Globus pallidus (tissue), 1 donor: ENCODE data around the gene PNPLA4.

Source experiments
- DNase-seq: peaks from one replicate; pipeline ENCODE4 v3.0.0-alpha.2; 2015; ENCODE audit warnings: low spot score

The PNPLA4 gene, protein sequence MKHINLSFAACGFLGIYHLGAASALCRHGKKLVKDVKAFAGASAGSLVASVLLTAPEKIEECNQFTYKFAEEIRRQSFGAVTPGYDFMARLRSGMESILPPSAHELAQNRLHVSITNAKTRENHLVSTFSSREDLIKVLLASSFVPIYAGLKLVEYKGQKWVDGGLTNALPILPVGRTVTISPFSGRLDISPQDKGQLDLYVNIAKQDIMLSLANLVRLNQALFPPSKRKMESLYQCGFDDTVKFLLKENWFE

DNA sequence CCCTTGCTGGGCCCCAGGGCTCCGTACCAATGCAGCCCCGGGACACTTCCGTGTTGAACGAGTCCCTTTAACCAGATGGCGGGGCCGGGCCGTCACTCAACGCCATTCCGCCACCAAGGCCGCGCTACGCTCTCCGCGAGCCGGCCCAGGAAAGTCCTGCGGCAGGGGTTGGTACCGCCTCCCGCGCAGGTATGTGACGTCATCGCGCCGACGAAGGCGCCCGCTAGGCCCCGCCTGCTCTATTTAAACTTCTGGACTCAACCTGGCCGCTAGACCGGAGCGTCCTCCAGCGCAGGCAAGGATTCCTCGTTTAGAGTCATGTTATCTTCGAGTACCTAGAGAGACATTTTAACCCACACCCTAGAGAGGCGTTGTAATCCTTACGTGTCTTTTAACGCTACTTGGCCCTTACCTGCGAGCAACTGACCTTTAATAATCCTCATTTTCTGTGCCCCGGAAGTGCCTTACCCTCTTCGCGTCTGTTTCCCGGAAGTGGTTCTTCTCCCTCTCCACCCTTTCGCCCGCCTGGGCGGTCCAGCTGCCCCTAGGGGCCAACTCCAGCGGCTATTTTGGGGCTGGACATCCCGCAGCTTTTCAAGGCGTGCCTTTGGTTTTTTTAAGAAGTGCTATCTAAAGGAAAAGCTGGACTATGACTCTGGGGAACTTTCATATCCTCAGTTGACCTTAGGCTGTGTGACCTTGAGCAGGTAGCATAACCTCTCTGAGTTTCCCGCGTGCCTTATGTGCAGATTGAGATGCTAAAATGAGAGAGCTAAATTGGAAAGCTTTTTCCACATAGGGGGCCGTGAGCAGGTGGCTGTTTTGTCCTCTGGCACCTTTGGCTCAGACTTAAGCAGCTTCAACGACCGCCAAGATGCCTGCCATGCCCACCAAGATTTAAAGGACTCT is at the start of gene PNPLA4:
Gene PNPLA4 (minus strand): TSS at position 155 of the 909 bp plus-strand sequence. CDS start 1,294 bp downstream, outside the sequence.
- peak; percentile 42 for DNase-seq

DNA sequence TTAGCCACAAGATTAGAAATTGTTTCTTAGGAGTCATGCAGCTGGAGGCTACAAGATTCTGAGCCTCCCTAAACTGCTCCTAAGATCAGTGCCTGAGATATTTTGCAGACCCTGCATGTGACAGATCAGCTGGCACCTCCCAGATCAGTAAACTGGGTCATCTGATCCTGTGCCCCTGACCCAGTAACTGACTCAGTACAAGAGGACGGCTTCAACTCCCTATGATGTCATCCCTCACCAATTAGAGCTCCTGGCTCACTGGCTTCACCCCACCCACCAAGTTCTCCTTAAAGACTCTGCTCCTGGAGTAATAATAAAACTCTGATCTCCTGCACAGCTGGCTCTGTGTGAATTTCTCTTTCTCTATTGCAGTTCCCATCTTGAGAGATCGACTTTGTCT is 45.4 kb upstream of the PNPLA4 start:
- no peak for DNase-seq

DNA sequence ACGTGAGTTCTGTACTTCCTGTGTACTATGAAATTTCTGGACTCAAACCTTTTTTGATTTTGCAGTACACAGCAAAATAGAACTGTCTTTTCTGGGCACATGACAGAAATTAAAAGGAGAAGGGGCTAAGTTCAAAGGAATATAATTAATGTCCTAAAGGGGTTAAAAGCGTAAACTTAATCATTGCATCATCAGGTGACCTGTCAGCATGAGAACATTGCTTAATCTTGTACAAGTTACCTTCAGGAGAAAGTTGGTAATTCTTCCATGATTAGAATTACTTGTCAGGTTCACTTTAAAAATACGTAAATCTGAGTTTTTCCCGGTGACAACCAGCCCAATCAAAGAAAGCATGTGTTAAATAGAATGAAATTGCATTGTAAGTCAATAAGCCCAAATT is 43.2 kb upstream of the PNPLA4 start:
- DNase-seq: no peak

DNA sequence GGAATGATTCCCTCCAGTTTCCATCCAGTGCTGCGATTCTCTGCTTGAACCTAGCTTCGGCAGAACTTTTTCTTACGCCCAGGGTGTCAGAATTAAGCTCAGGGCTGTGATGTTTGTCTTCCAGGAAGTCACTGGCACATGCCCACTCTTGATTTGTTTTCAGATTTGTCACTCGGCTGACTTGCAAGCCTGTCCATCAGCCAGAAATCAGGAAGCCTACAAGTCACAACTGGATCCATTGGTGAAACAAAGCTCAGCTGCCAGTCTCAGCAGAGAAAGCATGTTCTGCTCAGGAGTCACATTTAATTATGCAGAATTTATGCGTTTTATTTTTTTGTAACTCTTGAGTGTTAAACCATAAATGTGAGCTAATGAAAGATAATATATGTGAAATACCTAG is 38.2 kb upstream of the PNPLA4 start:
- DNase-seq: no peak

DNA sequence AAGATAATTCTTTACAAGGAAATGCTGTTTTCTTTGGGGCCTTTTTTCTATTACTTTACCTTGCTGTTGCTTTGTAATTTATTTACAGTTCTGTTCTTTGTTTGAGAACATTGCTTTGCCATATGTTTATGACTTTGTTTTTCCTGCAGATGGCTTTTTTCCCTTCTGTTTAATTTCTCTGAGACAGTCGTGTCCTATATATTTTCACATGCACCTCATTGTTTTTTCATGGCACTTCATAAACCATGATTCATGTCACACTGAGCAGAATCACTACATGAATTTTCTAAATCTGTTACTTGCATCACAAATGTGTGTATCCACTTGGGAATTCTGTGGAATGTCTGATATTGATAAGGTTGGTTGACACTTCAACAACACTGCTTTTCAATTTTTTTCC is 33.0 kb upstream of the PNPLA4 start:
- no peak for DNase-seq

DNA sequence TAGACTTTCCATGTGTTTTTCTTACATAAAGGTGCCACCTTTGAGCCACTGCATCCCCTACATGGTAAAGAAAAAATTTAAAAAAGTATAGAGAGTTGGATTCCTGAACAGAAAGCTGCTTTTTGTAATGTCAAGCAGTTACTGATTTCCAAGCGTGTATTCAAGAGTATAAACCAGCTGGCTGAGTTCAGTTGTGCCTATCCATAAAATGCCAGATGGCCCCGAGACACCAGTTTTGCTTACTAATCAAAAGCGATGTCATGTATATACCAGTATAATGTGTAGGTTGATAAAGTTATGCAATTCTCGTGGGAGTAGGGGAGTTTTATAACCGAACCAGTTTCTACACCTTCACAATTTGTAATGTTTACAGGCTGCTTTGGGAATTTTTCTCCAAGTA is 26.2 kb upstream of the PNPLA4 start:
- no peak for DNase-seq

DNA sequence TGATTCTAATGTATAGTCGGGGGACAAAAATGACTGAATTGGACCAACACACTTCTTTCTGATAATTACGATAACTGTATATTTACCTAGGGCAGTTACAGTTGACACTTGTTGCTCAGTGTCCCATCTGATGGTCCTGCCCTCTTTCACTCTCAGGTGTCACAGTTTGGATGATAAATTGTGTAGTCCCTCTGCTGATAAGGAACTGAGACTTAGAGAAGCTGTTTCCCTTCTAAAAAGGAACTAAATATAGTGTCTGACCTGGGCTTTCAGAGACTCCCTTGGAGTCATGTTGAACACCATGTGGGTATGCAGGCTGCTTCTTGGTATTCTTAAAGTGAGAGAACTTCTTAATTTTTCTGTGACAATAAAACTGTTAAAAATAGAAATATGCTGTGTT is 23.7 kb upstream of the PNPLA4 start:
- no peak for DNase-seq

DNA sequence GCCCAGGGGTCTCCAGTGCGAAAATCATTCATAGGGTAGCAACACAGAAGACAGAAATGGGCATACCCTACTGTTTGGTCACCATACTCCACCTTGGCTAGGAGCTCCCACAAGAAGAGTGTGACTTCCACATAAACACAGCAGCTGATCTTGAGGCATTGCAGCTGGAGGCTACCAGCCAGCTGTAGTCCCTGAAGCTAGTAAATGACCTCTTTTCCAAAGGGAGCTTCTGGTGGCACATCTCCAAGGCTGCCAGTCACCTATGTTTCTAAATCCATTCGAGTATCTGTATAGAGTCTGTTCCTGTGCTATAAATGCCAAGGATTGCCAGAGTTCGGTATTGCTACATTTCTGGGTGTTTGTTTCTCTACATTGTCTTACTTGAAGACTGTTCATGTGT is 21.3 kb upstream of the PNPLA4 start:
- no peak for DNase-seq

DNA sequence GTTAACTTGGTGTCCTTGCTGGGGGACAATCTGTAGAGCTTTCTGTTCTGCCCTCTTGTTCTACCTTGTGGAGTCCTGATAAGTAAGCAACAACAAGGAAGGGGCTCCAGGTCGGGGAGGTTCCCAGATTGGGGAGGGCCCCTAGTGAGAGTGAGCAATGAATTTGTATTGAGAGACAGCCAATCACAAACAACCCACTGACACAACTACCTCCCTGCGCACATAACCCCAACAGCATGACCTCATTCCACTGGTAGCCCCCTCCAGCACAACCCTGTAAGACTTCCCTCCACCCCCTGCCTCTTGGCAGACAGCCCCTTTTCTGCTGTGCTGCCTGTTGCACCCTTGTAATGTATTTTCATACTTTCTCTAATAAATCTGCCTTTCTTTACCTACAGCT is 19.7 kb upstream of the PNPLA4 start:
- DNase-seq: no peak

DNA sequence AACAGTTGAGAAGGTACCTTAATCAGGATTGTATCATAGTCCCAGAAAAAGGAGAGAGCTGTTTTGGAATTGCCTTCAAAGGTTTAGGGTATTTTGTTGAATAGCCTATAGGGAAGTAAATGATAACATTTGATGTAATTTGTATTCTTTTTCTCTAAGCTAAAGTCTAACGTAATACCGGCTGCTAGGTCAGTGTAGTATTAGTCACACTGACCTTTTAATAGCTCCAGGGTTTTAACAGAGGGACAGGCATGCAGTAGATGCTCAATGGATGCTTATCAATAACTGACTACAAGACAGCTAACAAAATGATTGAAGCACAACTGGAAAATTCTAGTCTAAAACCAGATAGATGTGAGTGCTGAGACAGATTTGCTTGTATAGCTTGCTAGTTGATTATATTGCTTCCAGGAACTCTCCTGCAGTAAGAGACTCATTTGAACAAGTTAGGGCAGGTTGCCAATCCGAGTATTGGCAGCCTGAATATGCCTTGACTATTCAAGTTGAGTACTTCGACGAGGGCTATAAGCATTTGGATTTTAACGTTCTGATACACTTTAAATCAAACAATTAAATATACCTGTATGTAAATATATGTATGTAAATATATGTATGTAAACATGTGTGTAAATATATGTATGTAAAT is 16.5 kb upstream of the PNPLA4 start:
- DNase-seq: no peak

DNA sequence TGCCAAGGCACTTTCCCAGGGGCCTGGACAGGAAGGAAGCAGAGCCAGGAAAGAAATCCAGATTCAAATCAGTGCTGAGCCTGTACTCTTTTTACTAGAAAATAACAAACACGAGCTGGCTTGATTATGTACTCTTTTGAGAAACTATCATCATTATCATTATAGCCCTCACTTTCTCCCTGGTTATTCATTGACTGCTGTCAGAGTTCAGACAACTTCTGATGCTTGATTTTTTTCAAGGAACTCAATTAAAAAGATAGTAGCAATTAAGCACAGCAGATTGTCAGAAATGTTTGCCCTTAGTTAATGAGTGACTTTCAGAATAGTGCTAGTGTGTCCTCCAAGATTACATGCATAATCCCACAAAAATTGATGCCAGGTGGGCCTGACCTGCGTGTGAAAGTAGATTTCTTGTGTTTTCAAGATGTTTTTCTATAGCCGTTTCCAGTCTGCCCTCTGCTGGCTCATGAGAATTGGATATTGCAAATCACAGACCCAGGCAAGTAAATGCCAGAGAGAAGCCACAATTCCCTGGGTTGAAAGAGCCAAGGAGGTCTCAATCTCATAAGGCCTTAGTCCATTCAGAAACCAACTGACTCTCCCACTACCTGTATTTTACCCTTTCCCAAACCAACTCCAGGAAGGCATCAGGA is 14.3 kb upstream of the PNPLA4 start:
- no peak for DNase-seq

DNA sequence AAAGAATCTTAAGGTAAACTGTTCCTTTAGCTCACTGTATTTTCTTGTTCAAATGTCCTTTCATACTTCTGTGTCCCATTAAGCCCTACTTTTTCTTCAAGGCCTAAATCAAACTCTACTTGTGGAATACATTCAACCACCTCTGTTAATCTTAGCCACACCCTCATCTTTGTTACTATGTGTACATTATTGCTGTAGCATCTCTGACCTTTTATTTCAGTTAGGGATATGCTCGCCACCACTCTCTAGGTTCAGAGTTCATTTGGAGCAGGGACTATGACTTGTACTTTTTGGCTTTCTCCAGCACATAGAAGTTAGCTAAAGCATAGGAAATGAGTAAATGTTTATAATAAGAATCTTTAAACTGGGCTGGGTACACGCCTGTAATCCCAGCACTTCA is 6.8 kb upstream of the PNPLA4 start:
- no peak for DNase-seq

DNA sequence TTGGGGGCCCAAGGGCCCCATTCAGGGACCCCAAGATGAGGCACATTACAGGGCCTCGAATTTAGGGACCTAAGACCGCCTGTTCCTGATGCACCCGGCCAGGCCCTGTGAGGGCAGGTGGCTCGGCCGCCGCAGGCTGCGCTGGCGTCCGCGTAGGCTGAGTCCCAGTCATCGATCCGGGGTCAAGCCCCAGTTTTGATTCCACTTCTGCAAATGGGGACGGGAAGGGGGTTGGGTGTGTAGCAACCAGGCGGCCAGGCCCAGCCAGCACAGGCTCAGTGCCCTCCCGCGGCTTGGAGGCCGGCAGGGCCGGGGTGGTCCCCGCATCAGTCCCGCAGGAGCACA is 327 bp downstream of the PNPLA4 start:
- DNase-seq: no peak

DNA sequence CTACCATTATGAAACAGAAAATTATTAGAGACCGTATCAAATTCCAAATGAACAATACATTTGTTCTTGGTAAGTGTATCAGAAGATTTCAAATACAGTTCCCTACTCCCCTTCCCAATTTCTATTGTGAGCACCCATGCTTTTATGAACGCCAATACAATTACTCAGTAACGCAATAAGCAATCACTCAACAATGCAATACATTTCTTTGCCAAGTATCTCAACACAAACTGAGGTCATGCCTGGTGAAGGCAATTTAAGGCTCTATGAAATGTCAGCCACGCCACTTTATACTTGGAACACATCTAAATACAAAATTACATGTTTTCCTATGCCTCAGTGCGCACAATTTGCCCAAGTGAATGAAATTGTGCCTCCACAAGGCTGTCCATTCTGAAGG is 712 bp downstream of the PNPLA4 start:
- DNase-seq: no peak

DNA sequence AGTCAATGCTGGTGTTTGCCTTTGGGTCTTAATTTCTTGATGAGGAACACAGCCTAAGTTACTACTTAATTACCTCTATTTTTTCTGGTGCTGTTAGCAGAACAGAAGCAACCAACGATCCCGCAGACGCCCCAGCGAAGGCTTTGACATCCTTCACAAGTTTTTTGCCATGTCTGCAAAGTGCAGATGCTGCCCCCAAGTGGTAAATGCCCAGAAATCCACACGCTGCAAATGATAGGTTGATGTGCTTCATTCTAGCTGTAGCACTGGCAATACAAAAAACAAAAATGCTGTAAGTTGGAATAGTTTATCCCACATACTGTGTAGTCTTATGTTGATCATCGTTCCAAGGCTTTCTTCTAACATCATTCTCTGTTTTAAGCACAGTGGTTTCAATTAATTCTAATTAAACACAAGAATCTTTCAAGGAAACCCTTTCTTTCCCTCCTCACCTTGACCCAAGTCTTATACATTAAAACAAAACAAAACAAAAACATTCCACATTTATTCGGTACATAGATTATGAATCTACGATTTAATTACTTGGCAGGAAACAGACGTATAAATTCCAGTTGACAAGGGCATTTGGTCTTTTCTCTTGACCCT is 1.2 kb downstream of the PNPLA4 start:
- peak; percentile 55 for DNase-seq

DNA sequence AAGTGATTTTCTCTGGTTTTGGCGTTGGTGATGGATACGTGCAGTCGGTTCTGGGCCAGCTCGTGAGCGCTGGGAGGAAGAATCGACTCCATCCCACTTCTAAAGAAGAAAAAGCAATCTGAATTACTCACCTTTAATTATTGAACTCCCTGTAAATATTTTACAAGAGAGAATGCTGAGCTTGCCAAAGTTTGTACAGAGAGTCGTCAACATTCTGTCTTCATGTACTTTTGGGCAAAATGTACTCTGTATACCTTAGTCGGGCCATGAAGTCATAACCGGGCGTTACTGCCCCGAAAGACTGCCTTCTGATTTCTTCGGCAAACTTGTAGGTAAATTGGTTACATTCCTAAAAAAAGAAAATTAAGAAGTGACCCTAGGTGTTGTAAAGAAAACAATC is 5.5 kb downstream of the PNPLA4 start:
- DNase-seq: no peak

DNA sequence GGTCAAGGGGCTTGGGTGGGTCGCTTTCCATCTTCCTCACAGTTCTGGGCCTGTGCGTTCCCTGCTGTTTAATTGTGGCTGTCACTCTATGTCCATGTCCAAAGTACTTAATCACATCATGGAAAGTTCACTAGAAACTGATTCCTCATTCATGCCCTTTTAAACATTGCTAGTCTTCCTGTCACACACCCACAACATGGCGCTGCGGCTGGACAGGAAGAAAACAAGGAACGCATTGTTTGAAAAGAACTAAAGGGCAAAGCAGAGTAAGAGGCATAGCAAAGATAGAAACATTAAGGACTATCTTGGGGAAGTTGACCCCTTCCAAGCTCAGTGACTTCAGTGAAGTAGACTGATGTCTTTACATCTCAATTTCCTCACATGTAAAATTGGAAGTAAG is 18.4 kb downstream of the PNPLA4 start:
- no peak for DNase-seq

DNA sequence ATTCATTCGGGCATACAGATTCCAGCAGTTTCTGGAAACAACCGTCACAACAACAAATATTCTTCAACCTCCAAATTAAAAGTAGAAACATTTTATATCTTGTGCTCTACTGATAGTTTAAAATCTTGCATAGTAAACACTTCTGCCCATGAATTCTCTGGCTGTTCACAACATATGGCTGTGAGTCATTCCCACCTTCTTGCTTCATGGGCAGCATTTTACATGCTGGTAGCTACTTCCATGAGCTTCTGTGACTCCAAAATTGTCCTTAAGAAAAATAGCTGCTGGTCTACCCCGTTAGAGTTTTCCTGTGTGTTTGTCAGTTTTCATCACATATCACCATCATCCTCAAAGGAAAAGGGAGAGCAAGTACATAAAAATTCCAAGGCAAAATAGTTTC is 22.7 kb downstream of the PNPLA4 start:
- DNase-seq: no peak

DNA sequence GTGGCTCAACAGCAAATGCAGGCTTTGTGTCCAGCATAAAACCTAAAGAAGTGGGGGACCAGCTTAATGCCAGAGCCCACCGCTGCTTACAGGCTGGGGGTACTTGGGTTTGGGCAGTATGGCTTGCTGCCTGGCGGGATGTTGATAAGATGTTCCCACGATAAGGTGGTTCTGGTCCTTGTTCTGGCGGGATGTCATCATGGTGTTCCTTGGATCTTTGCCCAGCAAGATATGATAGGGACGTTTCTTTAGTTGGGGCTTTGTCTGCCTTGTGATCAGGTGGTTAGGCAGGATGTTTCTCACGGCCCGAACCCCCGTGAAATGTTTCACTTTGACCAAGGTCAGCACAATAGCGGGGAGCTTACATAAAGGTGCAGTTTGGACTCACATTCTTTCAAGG is 35.3 kb downstream of the PNPLA4 start:
- no peak for DNase-seq

DNA sequence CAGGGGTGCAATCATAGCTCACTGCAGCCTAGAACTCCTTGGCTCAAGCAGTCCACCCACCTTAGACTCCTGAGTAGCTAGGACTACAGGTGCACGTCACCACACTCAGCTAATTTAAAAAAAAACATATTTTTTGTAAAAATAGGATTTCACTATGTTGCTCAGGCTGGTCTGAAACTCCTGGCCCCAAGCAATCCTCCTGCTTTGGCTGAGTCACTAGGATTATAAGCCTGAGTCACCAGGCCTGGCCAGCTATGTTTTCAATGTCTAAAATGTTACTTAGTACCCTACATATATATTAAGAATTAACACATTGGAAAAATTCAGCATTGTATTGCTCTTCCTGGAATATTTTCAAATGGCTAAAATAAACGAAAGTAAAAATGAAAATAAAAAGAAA is 37.5 kb downstream of the PNPLA4 start:
- no peak for DNase-seq

DNA sequence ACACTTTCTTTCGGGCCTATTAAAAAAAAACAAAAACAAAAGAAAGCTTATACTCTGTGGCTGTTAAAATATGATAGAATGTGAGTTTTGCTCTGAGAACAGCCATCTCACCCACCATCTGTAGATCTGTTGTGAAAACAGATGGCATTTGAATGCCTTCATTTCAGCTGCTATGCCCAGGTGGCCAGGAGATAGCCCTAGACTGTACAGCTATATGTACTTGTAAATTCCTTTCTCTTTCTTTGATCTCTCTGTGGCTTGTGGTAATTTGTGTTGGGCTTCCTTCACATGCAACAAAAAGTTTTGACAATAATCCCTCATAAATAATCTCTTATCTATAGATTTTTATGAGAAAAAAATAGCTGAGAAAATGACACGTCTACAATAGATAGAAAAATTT is 38.1 kb downstream of the PNPLA4 start:
- DNase-seq: no peak

DNA sequence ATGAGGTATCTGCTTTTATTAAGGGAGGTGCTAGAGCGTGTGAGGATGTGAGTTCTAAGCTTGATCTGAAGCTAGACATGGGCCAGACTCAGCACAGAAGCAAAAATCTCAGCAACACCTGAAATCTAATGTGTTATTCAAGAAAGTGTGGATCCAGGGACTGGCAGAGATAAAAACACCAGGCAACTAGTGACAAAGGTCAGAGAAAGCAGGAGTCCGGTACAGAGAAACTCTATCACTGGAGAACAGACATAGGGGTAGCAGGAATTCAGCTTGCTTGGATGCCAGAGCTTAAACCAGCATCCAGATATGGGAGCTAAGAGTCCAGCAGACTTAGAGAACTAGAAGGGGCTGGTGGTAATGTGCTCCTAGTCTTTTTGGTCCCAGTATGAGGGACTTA is 50.3 kb downstream of the PNPLA4 start:
- DNase-seq: no peak
